SU-DHL-6 (cell line): ENCODE data around the gene CNGA3.

Source experiments
- H2AFZ ChIP-seq: fragments of 200-600 bp; sonication (generic); 2 replicates; pipeline ENCODE4 v1.6.1; 2014; ENCODE audit warnings: low read depth, mild to moderate bottlenecking, moderate library complexity, mixed read lengths, antibody characterized with exemption, low read length; ENCODE audit not compliant: severe bottlenecking
- H3F3A ChIP-seq: fragments of 200-600 bp; shearing (Covaris generic); 2 replicates; pipeline ENCODE4 v1.6.0; 2016; ENCODE audit warnings: antibody characterized with exemption, mild to moderate bottlenecking; ENCODE audit not compliant: insufficient read depth
- H3K27ac ChIP-seq: fragments of 200-600 bp; sonication (generic); 2 replicates; pipeline ENCODE4 v1.5.1; 2016; ENCODE audit warnings: low read depth, mild to moderate bottlenecking, low read length, moderate library complexity, mixed read lengths
- H3K27me3 ChIP-seq: fragments of 200-600 bp; sonication (generic), shearing (Covaris generic); 2 replicates; pipeline ENCODE4 v1.6.0; 2014; ENCODE audit warnings: mild to moderate bottlenecking, low read length
- H3K36me3 ChIP-seq: fragments of 200-600 bp; sonication (generic); 2 replicates; pipeline ENCODE4 v1.6.1; 2014; ENCODE audit warnings: mild to moderate bottlenecking, low read length, mixed read lengths
- H3K4me2 ChIP-seq: fragments of 300-600, 200-600 bp; shearing (Covaris generic), sonication (generic); 2 replicates; pipeline ENCODE4 v1.6.0; 2014; ENCODE audit warnings: low read length, low read depth, mild to moderate bottlenecking; ENCODE audit not compliant: poor library complexity, severe bottlenecking
- H3K4me3 ChIP-seq: fragments of 200-600 bp; sonication (generic); 2 replicates; pipeline ENCODE4 v1.5.1; 2014; ENCODE audit warnings: antibody characterized with exemption, low read length, mild to moderate bottlenecking, mixed read lengths; ENCODE audit not compliant: insufficient read depth, poor library complexity, severe bottlenecking
- H3K79me2 ChIP-seq: fragments of 200-600 bp; sonication (generic); 2 replicates; pipeline ENCODE4 v1.6.1; 2014; ENCODE audit warnings: mild to moderate bottlenecking, low read length, moderate library complexity; ENCODE audit not compliant: insufficient read depth
- H3K9ac ChIP-seq: fragments of 200-600 bp; sonication (generic); 2 replicates; pipeline ENCODE4 v1.7.0; 2014; ENCODE audit warnings: mild to moderate bottlenecking, low read length
- H3K9me2 ChIP-seq: fragments of 200-600 bp; sonication (generic); replicated peaks from 2 replicates; pipeline ENCODE4 v1.6.1; 2014; ENCODE audit warnings: low read length; ENCODE audit not compliant: insufficient read depth
- H3K9me3 ChIP-seq: fragments of 200-600 bp; sonication (generic); 2 replicates; pipeline ENCODE4 v1.6.1; 2014; ENCODE audit warnings: low read length, mixed read lengths; ENCODE audit not compliant: insufficient read depth
- H4K20me1 ChIP-seq: fragments of 200-600 bp; sonication (generic); 2 replicates; pipeline ENCODE4 v1.6.1; 2014; ENCODE audit warnings: low read depth, mild to moderate bottlenecking, antibody characterized with exemption, low read length, moderate library complexity, mixed read lengths
- EZH2phosphoT487 ChIP-seq: fragments of 200-600 bp; sonication (generic), shearing (Covaris generic); conservative IDR thresholded peaks from 2 replicates; pipeline ENCODE4 v1.6.1; 2018; ENCODE audit warnings: mild to moderate bottlenecking, antibody characterized with exemption, low read length, moderate library complexity, mixed read lengths
- TF ChIP-seq, protein P1 (sequence below): fragments of 200-600 bp; sonication (generic); IDR thresholded peaks from one replicate; pipeline ENCODE4 v1.5.1; 2017; ENCODE audit warnings: antibody characterized with exemption, mild to moderate bottlenecking, low read length, moderate library complexity; ENCODE audit not compliant: insufficient read depth, poor library complexity, severe bottlenecking

The CNGA3 gene

DNA sequence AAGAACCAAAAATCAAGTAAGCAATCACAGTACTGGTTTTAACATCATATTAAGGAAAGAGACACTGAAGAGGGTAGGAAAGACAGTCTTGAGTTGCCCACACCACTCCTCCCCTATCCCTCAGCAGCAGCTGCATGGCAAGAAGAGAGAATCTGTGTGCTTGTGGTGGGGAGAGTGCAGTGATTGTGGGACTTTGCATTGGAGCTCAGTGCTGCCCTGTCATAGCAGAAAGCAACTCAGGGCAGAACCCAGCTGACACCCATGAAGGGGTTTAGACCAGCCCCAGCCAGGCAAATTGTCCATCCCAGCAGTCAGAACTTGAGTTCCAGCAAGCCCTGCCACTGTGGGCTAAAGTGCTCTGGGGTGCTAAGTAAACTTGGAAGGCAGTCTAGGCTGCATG, 57.6 kb downstream of the CNGA3 start:
- Histone ChIP-seq H3K9me2 (no peaks in the 10 kb centered on the region), H3K9ac (no peak overlapping the region), H2AFZ (no peak overlapping the region), H3F3A (no peaks in the 10 kb centered on the region), H3K27me3 (no peaks in the 10 kb centered on the region; the same call in 1 of the 2 replicates), H3K27ac (no peak overlapping the region), H3K79me2 (no peaks in the 10 kb centered on the region), H3K9me3 (no peaks in the 10 kb centered on the region), H4K20me1 (no peaks in the 10 kb centered on the region), H3K4me2 (no peak overlapping the region), H3K4me3 (no peak overlapping the region), H3K36me3 (no peaks in the 10 kb centered on the region)
- no peak for TF ChIP-seq EZH2phosphoT487
- TF ChIP-seq, protein P1, sequence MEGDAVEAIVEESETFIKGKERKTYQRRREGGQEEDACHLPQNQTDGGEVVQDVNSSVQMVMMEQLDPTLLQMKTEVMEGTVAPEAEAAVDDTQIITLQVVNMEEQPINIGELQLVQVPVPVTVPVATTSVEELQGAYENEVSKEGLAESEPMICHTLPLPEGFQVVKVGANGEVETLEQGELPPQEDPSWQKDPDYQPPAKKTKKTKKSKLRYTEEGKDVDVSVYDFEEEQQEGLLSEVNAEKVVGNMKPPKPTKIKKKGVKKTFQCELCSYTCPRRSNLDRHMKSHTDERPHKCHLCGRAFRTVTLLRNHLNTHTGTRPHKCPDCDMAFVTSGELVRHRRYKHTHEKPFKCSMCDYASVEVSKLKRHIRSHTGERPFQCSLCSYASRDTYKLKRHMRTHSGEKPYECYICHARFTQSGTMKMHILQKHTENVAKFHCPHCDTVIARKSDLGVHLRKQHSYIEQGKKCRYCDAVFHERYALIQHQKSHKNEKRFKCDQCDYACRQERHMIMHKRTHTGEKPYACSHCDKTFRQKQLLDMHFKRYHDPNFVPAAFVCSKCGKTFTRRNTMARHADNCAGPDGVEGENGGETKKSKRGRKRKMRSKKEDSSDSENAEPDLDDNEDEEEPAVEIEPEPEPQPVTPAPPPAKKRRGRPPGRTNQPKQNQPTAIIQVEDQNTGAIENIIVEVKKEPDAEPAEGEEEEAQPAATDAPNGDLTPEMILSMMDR, result no peak

DNA sequence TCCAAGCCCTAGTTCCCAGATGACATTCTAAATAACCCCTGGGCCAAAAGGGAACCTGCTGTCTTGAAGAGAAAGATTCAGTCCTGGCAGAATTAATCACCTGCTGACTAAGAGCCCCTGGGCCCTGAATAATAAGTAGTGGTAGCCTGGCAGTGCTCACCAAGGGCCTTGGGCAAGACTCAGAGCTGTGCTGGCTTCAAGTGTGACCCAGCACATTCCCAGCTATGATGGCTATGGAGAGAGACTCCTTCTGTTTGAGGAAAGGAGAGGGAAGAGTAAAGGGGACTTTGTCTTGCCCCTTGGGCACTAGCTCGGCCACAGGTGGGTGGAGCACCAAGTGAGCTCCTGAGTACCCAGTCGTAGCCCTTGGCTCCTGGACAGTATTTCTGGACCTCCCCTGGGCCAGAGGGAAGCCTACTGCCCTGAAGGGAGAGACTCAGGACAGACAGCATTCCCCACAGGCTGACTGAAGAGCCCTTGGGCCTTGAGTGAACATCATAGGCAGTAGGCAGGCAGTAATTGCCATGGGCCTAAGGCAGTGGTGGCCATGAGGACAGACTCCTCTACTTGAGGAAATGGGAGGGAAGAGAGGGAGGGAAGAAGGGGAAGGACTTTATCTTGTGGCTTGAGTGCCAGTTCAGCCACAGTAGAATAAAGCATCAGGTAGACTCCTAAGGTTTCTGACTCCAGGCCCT, 58.4 kb downstream of the CNGA3 start:
- Histone ChIP-seq H3K27me3 (no peaks in the 10 kb centered on the region), H4K20me1 (no peaks in the 10 kb centered on the region), H2AFZ (no peak overlapping the region), H3K27ac (no peak overlapping the region), H3K36me3 (no peaks in the 10 kb centered on the region), H3K9me2 (no peaks in the 10 kb centered on the region), H3K4me3 (no peak overlapping the region), H3K79me2 (no peaks in the 10 kb centered on the region), H3K9me3 (no peaks in the 10 kb centered on the region), H3K4me2 (no peak overlapping the region), H3F3A (no peaks in the 10 kb centered on the region), H3K9ac (no peak overlapping the region)
- TF ChIP-seq EZH2phosphoT487, result no peak
- TF ChIP-seq, protein P1, result no peak

DNA sequence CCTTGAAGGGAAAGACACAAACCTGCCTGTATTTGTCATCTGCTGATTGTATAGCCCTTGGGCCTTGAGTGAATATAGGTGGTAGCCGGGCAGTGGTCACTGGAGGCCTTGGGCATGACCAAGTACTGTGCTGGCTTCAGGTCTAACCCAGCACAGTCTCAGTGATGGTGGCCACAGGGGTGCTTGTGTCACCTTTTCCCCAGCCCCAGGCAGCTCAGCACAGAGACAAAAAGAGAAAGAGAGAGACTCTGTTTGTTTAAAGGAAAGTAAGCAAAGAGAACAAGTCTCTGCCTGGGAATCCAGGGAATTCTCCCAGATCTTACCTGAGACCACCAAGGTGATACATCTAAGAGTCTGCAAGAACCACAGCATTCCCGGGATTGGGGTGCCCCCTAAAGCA, 59.0 kb downstream of the CNGA3 start:
- Histone ChIP-seq H3K27ac (no peak overlapping the region), H3K79me2 (no peaks in the 10 kb centered on the region), H3K4me3 (no peak overlapping the region), H3F3A (no peaks in the 10 kb centered on the region), H3K27me3 (no peaks in the 10 kb centered on the region), H3K9ac (no peak overlapping the region), H3K36me3 (no peaks in the 10 kb centered on the region), H4K20me1 (no peaks in the 10 kb centered on the region), H2AFZ (no peak overlapping the region), H3K4me2 (no peak overlapping the region), H3K9me2 (no peaks in the 10 kb centered on the region), H3K9me3 (no peaks in the 10 kb centered on the region)
- TF ChIP-seq, protein P1, result no peak
- TF ChIP-seq EZH2phosphoT487, result no peak
